GM12878 (cell line): ENCODE data around the gene MSI2. TPM values are rescaled to one million over a fixed set of nuclear protein-coding genes. Genes with fewer than 3 reads are reported as not detected.

Source experiments
- ATF7 ChIP-seq: fragments of 450-650 bp; IDR thresholded peaks from 2 replicates; pipeline ENCODE4 v1.6.1; 2016; ENCODE audit warnings: low read depth, mild to moderate bottlenecking
- BCL11A ChIP-seq: IDR thresholded peaks from 2 replicates; pipeline ENCODE4 v1.6.1; 2011; ENCODE audit warnings: low read depth, low read length
- EP300 ChIP-seq, 2 experiments: fragments of 150-350 bp in 1 of 2; IDR thresholded peaks; 2 replicates each; pipeline ENCODE4 v1.6.1; 2011 to 2012; ENCODE audit warnings: low read depth in 2 of 2, low read length in 2 of 2, borderline replicate concordance in 1 of 2, improper control_type of control experiment in 1 of 2, inconsistent platforms in 1 of 2; ENCODE audit not compliant: control insufficient read depth in 1 of 2
- IKZF1 ChIP-seq: fragments of 450-650 bp; conservative IDR thresholded peaks from 2 replicates; pipeline ENCODE4 v1.6.1; 2017; ENCODE audit warnings: antibody characterized with exemption, mild to moderate bottlenecking
- JUNB ChIP-seq: IDR thresholded peaks from 2 replicates; pipeline ENCODE4 v1.6.1; 2016; ENCODE audit warnings: antibody characterized with exemption, mild to moderate bottlenecking
- LARP7 ChIP-seq: fragments of 450-650 bp; IDR thresholded peaks from 2 replicates; pipeline ENCODE4 v1.6.1; 2017; ENCODE audit warnings: mild to moderate bottlenecking
- MEF2B ChIP-seq: fragments of 450-650 bp; IDR thresholded peaks from 2 replicates; pipeline ENCODE4 v1.6.1; 2018; ENCODE audit warnings: mild to moderate bottlenecking, moderate library complexity; ENCODE audit not compliant: partially characterized antibody, poor library complexity, severe bottlenecking
- MTA2 ChIP-seq: fragments of 450-650 bp; IDR thresholded peaks from 2 replicates; pipeline ENCODE4 v1.6.1; 2016; ENCODE audit warnings: low read depth, mild to moderate bottlenecking, moderate library complexity
- NFIC ChIP-seq: IDR thresholded peaks from 2 replicates; pipeline ENCODE4 v1.6.1; 2012; ENCODE audit warnings: low read depth, mild to moderate bottlenecking, inconsistent platforms, low read length, moderate library complexity
- NR2F1 ChIP-seq: fragments of 450-650 bp; conservative IDR thresholded peaks from 2 replicates; pipeline ENCODE4 v1.6.1; 2017; ENCODE audit warnings: mild to moderate bottlenecking
- RAD21 ChIP-seq: IDR thresholded peaks from 2 replicates; pipeline ENCODE4 v1.6.1; 2011; ENCODE audit warnings: mild to moderate bottlenecking, low read depth, low read length, moderate library complexity; ENCODE audit not compliant: insufficient read depth
- RAD51 ChIP-seq: fragments of 450-650 bp; IDR thresholded peaks from 2 replicates; pipeline ENCODE4 v1.6.1; 2016; ENCODE audit warnings: moderate library complexity, mild to moderate bottlenecking, inconsistent platforms
- STAT3 ChIP-seq: IDR thresholded peaks from 2 replicates; pipeline ENCODE4 v1.6.1; 2011; ENCODE audit warnings: low read depth, low read length, improper control_type of control experiment
- SUZ12 ChIP-seq: fragments of 200-600 bp; sonication (generic); IDR thresholded peaks from one replicate; pipeline ENCODE4 v1.6.1; 2018; ENCODE audit warnings: antibody characterized with exemption, mild to moderate bottlenecking; ENCODE audit not compliant: unreplicated experiment
- YY1 ChIP-seq: IDR thresholded peaks from 2 replicates; pipeline ENCODE4 v1.6.1; 2011; ENCODE audit warnings: low read depth, mild to moderate bottlenecking, low read length
- polyA plus RNA-seq, 11 experiments: library from polyadenylated mRNA; depleted of rRNA in 4 of 11; unstranded in 6 of 11; stranded (reverse) in 5 of 11; fragments of >200 nt; fragmentation: Nextera tagmentation in 4 of 11; fragmentation: Illumina TruSeq in 1 of 11; extraction: Ambion mirVana in 4 of 11; extraction: Trizol in 1 of 11; gene quantifications; 1 replicate in 1 of 11; 2 replicates in 10 of 11; pipeline versions ENCODE4 v1.2.1 to v1.2.3, GENCODE V29; 2011 to 2016; ENCODE audit warnings: inconsistent platforms in 2 of 11, missing spikeins in 2 of 11, low read depth in 1 of 11
- total RNA-seq, 4 experiments: library from RNA; depleted of rRNA in 3 of 4; stranded (reverse); fragments of >200 nt in 3 of 4; fragmentation: Illumina TruSeq in 1 of 4; extraction: Trizol in 1 of 4; gene quantifications; 2 replicates each; pipeline versions ENCODE4 v1.2.1 to v1.2.3, GENCODE V29; 2013 to 2021
- TF ChIP-seq, protein P1 (sequence below): fragments of 450-650 bp; IDR thresholded peaks from 2 replicates; pipeline ENCODE4 v1.6.1; 2017; ENCODE audit warnings: borderline replicate concordance
- TF ChIP-seq, protein P2 (sequence below): fragments of 450-650 bp; formaldehyde crosslinking; IDR thresholded peaks from 2 replicates; pipeline ENCODE4 v1.4.0; 2020; ENCODE audit warnings: mild to moderate bottlenecking, moderate library complexity
- TF ChIP-seq, protein P3 (sequence below): IDR thresholded peaks from 2 replicates; pipeline ENCODE4 v1.6.1; 2011; ENCODE audit warnings: borderline replicate concordance, low read depth, mild to moderate bottlenecking, moderate library complexity, mixed read lengths, low read length; ENCODE audit not compliant: insufficient read depth; ENCODE audit errors: extremely low read length

Gene MSI2
- total and polyA plus RNA-seq, 10 of the 15 experiments (the other 5 are each of a cell fraction or from before 2014, with no cell fraction given), result 6.1 to 76.1 (median 42.0) TPM

DNA sequence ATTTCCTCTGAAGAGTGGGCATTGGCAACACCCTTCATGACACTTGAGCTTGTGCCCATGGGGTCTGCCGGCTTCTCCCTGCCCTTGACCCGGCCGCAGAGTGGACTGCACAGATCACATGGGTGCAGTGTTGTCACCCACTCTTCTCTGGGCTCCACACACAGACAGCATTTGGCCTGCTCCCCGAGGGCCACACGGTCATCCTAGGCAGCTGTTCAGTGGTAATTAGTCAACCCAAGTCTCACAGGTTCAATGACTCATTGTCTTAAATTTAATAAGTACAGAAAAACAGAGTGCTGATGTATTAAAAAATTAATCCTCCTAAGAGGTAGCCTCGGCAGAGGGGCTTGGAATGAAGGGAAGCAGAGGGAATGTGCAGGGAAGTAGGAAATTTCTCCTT lies 204.8 kb downstream of the MSI2 start (continued):
- TF ChIP-seq, protein P1, sequence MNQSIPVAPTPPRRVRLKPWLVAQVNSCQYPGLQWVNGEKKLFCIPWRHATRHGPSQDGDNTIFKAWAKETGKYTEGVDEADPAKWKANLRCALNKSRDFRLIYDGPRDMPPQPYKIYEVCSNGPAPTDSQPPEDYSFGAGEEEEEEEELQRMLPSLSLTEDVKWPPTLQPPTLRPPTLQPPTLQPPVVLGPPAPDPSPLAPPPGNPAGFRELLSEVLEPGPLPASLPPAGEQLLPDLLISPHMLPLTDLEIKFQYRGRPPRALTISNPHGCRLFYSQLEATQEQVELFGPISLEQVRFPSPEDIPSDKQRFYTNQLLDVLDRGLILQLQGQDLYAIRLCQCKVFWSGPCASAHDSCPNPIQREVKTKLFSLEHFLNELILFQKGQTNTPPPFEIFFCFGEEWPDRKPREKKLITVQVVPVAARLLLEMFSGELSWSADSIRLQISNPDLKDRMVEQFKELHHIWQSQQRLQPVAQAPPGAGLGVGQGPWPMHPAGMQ, result no peak
- TF ChIP-seq EP300 (IDR thresholded peaks at IDR 0.05; ENCODE audit: borderline replicate concordance in 1 of 2, control insufficient read depth in 1 of 2, low read depth in 2 of 2, low read length in 2 of 2), result peak in 1 of 2 experiments; percentile 21; a peak in 1 of 4 replicates
- TF ChIP-seq JUNB, result peak; percentile 33
- no peak for TF ChIP-seq STAT3
- TF ChIP-seq, protein P2, sequence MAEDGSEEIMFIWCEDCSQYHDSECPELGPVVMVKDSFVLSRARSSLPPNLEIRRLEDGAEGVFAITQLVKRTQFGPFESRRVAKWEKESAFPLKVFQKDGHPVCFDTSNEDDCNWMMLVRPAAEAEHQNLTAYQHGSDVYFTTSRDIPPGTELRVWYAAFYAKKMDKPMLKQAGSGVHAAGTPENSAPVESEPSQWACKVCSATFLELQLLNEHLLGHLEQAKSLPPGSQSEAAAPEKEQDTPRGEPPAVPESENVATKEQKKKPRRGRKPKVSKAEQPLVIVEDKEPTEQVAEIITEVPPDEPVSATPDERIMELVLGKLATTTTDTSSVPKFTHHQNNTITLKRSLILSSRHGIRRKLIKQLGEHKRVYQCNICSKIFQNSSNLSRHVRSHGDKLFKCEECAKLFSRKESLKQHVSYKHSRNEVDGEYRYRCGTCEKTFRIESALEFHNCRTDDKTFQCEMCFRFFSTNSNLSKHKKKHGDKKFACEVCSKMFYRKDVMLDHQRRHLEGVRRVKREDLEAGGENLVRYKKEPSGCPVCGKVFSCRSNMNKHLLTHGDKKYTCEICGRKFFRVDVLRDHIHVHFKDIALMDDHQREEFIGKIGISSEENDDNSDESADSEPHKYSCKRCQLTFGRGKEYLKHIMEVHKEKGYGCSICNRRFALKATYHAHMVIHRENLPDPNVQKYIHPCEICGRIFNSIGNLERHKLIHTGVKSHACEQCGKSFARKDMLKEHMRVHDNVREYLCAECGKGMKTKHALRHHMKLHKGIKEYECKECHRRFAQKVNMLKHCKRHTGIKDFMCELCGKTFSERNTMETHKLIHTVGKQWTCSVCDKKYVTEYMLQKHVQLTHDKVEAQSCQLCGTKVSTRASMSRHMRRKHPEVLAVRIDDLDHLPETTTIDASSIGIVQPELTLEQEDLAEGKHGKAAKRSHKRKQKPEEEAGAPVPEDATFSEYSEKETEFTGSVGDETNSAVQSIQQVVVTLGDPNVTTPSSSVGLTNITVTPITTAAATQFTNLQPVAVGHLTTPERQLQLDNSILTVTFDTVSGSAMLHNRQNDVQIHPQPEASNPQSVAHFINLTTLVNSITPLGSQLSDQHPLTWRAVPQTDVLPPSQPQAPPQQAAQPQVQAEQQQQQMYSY (CRISPR knock-in tag), result no peak
- TF ChIP-seq SUZ12, result no peak
- TF ChIP-seq YY1, result no peak
- no peak for TF ChIP-seq LARP7
- TF ChIP-seq, protein P3, sequence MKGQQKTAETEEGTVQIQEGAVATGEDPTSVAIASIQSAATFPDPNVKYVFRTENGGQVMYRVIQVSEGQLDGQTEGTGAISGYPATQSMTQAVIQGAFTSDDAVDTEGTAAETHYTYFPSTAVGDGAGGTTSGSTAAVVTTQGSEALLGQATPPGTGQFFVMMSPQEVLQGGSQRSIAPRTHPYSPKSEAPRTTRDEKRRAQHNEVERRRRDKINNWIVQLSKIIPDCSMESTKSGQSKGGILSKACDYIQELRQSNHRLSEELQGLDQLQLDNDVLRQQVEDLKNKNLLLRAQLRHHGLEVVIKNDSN, result peak; percentile 1
- TF ChIP-seq ATF7, result peak; percentile 52; the same call in 1 of the 2 replicates
- TF ChIP-seq NFIC, result no peak
- TF ChIP-seq MTA2, result peak; percentile 77; the same call in 1 of the 2 replicates
- no peak for TF ChIP-seq RAD21
- TF ChIP-seq RAD51, result peak; percentile 27; the same call in 1 of the 2 replicates
- peak; percentile 48 for TF ChIP-seq MEF2B
- peak; percentile 49 for TF ChIP-seq IKZF1
- peak; percentile 77 for TF ChIP-seq BCL11A
- TF ChIP-seq NR2F1, result peak; percentile 61
- TF ChIP-seq, all 136 proteins: peak for 15
